MM.1S (cell line): ENCODE measurements around the gene TLR5.

ENCODE experiments used
- DNase-seq: peaks from one replicate; pipeline ENCODE4 v3.0.0-alpha.2; 2015
- H2AFZ ChIP-seq: fragments of 300-600 bp; sonication (generic); 2 replicates; pipeline ENCODE4 v1.6.0; 2016; ENCODE audit warnings: antibody characterized with exemption, low read length
- H3F3A ChIP-seq: fragments of 300-600 bp; sonication (generic); 2 replicates; pipeline ENCODE4 v1.6.1; 2016; ENCODE audit warnings: mild to moderate bottlenecking, antibody characterized with exemption, low read length, moderate library complexity, mixed read lengths; ENCODE audit not compliant: insufficient read depth
- H3K27ac ChIP-seq: fragments of 300-600 bp; sonication (generic); 2 replicates; pipeline ENCODE4 v1.5.1; 2016; ENCODE audit warnings: mild to moderate bottlenecking, low read length
- H3K27me3 ChIP-seq: fragments of 300-600 bp; sonication (generic); replicated peaks from 2 replicates; pipeline ENCODE4 v1.6.0; 2016; ENCODE audit warnings: low read length; ENCODE audit not compliant: insufficient read depth
- H3K36me3 ChIP-seq: fragments of 300-600 bp; sonication (generic); replicated peaks from 2 replicates; pipeline ENCODE4 v1.6.1; 2016; ENCODE audit warnings: mild to moderate bottlenecking, low read length, mixed read lengths; ENCODE audit not compliant: insufficient read depth
- H3K4me1 ChIP-seq: fragments of 300-600 bp; sonication (generic); 2 replicates; pipeline ENCODE4 v1.6.1; 2016; ENCODE audit warnings: low read length, mixed read lengths
- H3K4me2 ChIP-seq: fragments of 300-600 bp; sonication (generic); 2 replicates; pipeline ENCODE4 v1.6.0; 2016; ENCODE audit warnings: low read depth, low read length
- H3K4me3 ChIP-seq: fragments of 300-600 bp; sonication (generic); 2 replicates; pipeline ENCODE4 v1.5.1; 2016; ENCODE audit warnings: low read length, mixed read lengths
- H3K79me2 ChIP-seq: fragments of 300-600 bp; sonication (generic); 2 replicates; pipeline ENCODE4 v1.6.1; 2016; ENCODE audit warnings: mixed run types, low read length, mixed read lengths
- H3K9ac ChIP-seq: fragments of 300-600 bp; sonication (generic); 2 replicates; pipeline ENCODE4 v1.6.1; 2016; ENCODE audit warnings: low read length, mixed read lengths
- H3K9me2 ChIP-seq: fragments of 300-600 bp; sonication (generic); replicated peaks from 2 replicates; pipeline ENCODE4 v1.6.1; 2016; ENCODE audit warnings: mild to moderate bottlenecking, low read length, mixed read lengths; ENCODE audit not compliant: insufficient read depth
- H3K9me3 ChIP-seq: fragments of 300-600 bp; sonication (generic); replicated peaks from 2 replicates; pipeline ENCODE4 v1.6.1; 2016; ENCODE audit warnings: mild to moderate bottlenecking, low read length, mixed read lengths; ENCODE audit not compliant: insufficient read depth
- H4K20me1 ChIP-seq: fragments of 300-600 bp; sonication (generic); 2 replicates; pipeline ENCODE4 v1.6.1; 2016; ENCODE audit warnings: mild to moderate bottlenecking, low read length, moderate library complexity, mixed read lengths; ENCODE audit not compliant: insufficient read depth
- CTCF ChIP-seq: fragments of 300-600 bp; sonication (generic); IDR thresholded peaks from 2 replicates; pipeline ENCODE4 v1.5.1; 2016; ENCODE audit warnings: antibody characterized with exemption, low read length, mixed read lengths
- EZH2 ChIP-seq: fragments of 300-600 bp; sonication (generic); optimal IDR thresholded peaks from 2 replicates; pipeline ENCODE3; 2017; ENCODE audit warnings: low read depth, mild to moderate bottlenecking, antibody characterized with exemption, low read length, mixed read lengths
- EZH2phosphoT487 ChIP-seq: fragments of 300-600 bp; sonication (generic); IDR thresholded peaks from 2 replicates; pipeline ENCODE4 v1.6.1; 2018; ENCODE audit warnings: antibody characterized with exemption, low read length

TLR5 gene

DNA sequence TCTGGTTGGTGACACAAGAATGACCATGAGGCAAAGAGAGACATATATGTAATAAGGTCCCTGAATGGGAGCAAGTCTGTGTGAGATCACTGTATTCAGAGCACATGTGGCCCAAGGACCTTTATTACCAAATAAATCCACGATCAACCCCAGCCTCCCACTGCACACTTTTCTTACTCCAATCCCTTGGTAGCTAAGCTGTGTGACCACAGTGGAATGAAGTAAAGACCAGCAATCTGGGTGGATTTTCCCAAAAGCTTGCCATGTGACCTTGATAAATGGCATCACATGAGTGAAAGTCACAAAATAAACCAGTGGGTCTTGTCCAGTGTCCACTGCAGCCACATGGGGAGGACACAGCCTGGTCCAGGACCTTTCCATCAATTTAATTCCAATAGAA is 36.7 kb upstream of the TLR5 start:
- Histone ChIP-seq H3K9me3 (no peaks in the 10 kb centered on the region), H4K20me1 (no peaks in the 10 kb centered on the region), H3K4me3 (no peak overlapping the region), H3K79me2 (no peaks in the 10 kb centered on the region), H3K9ac (no peak overlapping the region), H3K9me2 (no peaks in the 10 kb centered on the region), H3K27ac (no peak overlapping the region), H3K27me3 (no peaks in the 10 kb centered on the region), H3K4me2 (no peak overlapping the region), H2AFZ (no peak overlapping the region), H3F3A (no peaks in the 10 kb centered on the region), H3K4me1 (no peaks in the 10 kb centered on the region), H3K36me3 (no peaks in the 10 kb centered on the region)
- TF ChIP-seq EZH2phosphoT487, result no peak
- no peak for TF ChIP-seq EZH2
- no peak for TF ChIP-seq CTCF
- DNase-seq, result no peak

- no peak overlapping the region for H3K4me3 ChIP-seq
These were observed 36.2 kb upstream of the TLR5 start for GRCh38 chr1:223179280-223179679.

GRCh38 chr1:223177681-223178080 is 34.6 kb upstream of the TLR5 start:
- no peaks in the 10 kb centered on the region for H3K36me3 ChIP-seq
- no peaks in the 10 kb centered on the region for H3K9me2 ChIP-seq
- no peaks in the 10 kb centered on the region for H3K79me2 ChIP-seq
- H3K9me3 ChIP-seq, result no peaks in the 10 kb centered on the region
- no peak overlapping the region for H3K27ac ChIP-seq
- H3K9ac ChIP-seq, result no peak overlapping the region
- TF ChIP-seq EZH2, result no peak
- no peak for TF ChIP-seq CTCF
- TF ChIP-seq EZH2phosphoT487, result no peak
- H3K4me2 ChIP-seq, result no peak overlapping the region
- H3K27me3 ChIP-seq, result no peaks in the 10 kb centered on the region
- H3K4me1 ChIP-seq, result no peaks in the 10 kb centered on the region
- no peaks in the 10 kb centered on the region for H4K20me1 ChIP-seq
- no peak for DNase-seq
- H3K4me3 ChIP-seq, result no peak overlapping the region
- no peaks in the 10 kb centered on the region for H3F3A ChIP-seq
- H2AFZ ChIP-seq, result no peak overlapping the region

More at GRCh38 chr1:223179280-223179679, 36.2 kb upstream of the TLR5 start:
- Histone ChIP-seq H3K4me2 (no peak overlapping the region), H3F3A (no peaks in the 10 kb centered on the region), H3K27ac (no peak overlapping the region), H3K9me3 (no peaks in the 10 kb centered on the region), H3K4me1 (no peaks in the 10 kb centered on the region), H3K79me2 (no peaks in the 10 kb centered on the region), H3K36me3 (no peaks in the 10 kb centered on the region), H3K27me3 (no peaks in the 10 kb centered on the region), H4K20me1 (no peaks in the 10 kb centered on the region), H3K9ac (no peak overlapping the region), H2AFZ (no peak overlapping the region), H3K9me2 (no peaks in the 10 kb centered on the region)
- no peak for TF ChIP-seq CTCF
- TF ChIP-seq EZH2, result no peak
- TF ChIP-seq EZH2phosphoT487, result no peak
- DNase-seq, result no peak
